HG02973 (cell line): Measurements from ENCODE around the gene PITRM1.
A peak's percentile ranks its signal among the peaks of the same experiment; 100 is the strongest.
"Not testable (repeated sequence)": the region's sequence is repeated elsewhere in the genome, so short reads cannot be mapped to it uniquely, and the experiment has no call there.

Experiments
- ATAC-seq: cut with Tn5 transposase; IDR thresholded peaks from one replicate; pipeline ENCODE4 v1.9.1; 2021; ENCODE audit warnings: moderate library complexity; ENCODE audit not compliant: unreplicated experiment

PITRM1 gene

GRCh38 chr10:3172446-3173170 lies at the start of gene PITRM1:
PITRM1 (minus strand) TSS chr10:3172782; CDS start chr10:3172772, 10 bp downstream.
- peak; percentile 97 for ATAC-seq

- ATAC-seq = no peak
These were observed 49.5 kb upstream of the PITRM1 start for GRCh38 chr10:3222068-3222467.

GRCh38 chr10:3221601-3222000 lies 49.0 kb upstream of the PITRM1 start:
- ATAC-seq = not testable (repeated sequence)

- no peak for ATAC-seq
These were observed 48.3 kb upstream of the PITRM1 start for GRCh38 chr10:3220853-3221252.

- not testable (repeated sequence) for ATAC-seq
These were observed 46.5 kb upstream of the PITRM1 start for GRCh38 chr10:3219021-3219628.

GRCh38 chr10:3217853-3218252 lies 45.3 kb upstream of the PITRM1 start:
- ATAC-seq = no peak

- ATAC-seq = no peak
These were observed 44.7 kb upstream of the PITRM1 start for GRCh38 chr10:3217301-3217700.

- no peak for ATAC-seq
These were observed 42.7 kb upstream of the PITRM1 start for GRCh38 chr10:3215153-3215775.

- no peak for ATAC-seq
These were observed 41.4 kb upstream of the PITRM1 start for GRCh38 chr10:3213758-3214515.

GRCh38 chr10:3213208-3213607 lies 40.6 kb upstream of the PITRM1 start:
- ATAC-seq = no peak

- no peak for ATAC-seq
These were observed 37.8 kb upstream of the PITRM1 start for GRCh38 chr10:3210251-3210877.

- no peak for ATAC-seq
These were observed 36.2 kb upstream of the PITRM1 start for GRCh38 chr10:3208481-3209406.

- ATAC-seq = no peak
These were observed 34.8 kb upstream of the PITRM1 start for GRCh38 chr10:3207351-3207750.

- no peak for ATAC-seq
These were observed 34.1 kb upstream of the PITRM1 start for GRCh38 chr10:3206511-3207157.

- no peak for ATAC-seq
These were observed 31.4 kb upstream of the PITRM1 start for GRCh38 chr10:3203972-3204371.

- ATAC-seq = no peak
These were observed 30.6 kb upstream of the PITRM1 start for GRCh38 chr10:3203016-3203811.

- ATAC-seq = no peak
These were observed 29.2 kb upstream of the PITRM1 start for GRCh38 chr10:3201796-3202195.

GRCh38 chr10:3199488-3199887 lies 26.9 kb upstream of the PITRM1 start:
- no peak for ATAC-seq

- ATAC-seq = no peak
These were observed 26.3 kb upstream of the PITRM1 start for GRCh38 chr10:3198900-3199299.
